ENCODE measurements around the gene C17orf75.

Gene C17orf75

GRCh38 chr17:32289471-32290070, 52.4 kb downstream of the C17orf75 start:
- POLR2A ChIA-PET = interaction anchor here (1.3 kb wide), 1 partner anchor 10 kb away, joined by 3 read pairs; no protein-coding TSS in a partner anchor
- DNase-seq (ENCODE audit: extremely low spot score) = no peak
- no peak for TF ChIP-seq FOXA1 (IDR thresholded peaks at IDR 0.05)
- TF ChIP-seq SP1 (IDR thresholded peaks at IDR 0.05) = no peak
- no peak for TF ChIP-seq FOXK2 (IDR thresholded peaks at IDR 0.05)
- no peak for TF ChIP-seq CTBP1 (IDR thresholded peaks at IDR 0.05; ENCODE audit: borderline replicate concordance)
- TF ChIP-seq TARDBP (IDR thresholded peaks at IDR 0.05) = no peak
- no peak for TF ChIP-seq LEF1 (IDR thresholded peaks at IDR 0.05; ENCODE audit: borderline replicate concordance)
- TF ChIP-seq ELF4 (IDR thresholded peaks at IDR 0.05) = no peak
- TF ChIP-seq, protein P1, sequence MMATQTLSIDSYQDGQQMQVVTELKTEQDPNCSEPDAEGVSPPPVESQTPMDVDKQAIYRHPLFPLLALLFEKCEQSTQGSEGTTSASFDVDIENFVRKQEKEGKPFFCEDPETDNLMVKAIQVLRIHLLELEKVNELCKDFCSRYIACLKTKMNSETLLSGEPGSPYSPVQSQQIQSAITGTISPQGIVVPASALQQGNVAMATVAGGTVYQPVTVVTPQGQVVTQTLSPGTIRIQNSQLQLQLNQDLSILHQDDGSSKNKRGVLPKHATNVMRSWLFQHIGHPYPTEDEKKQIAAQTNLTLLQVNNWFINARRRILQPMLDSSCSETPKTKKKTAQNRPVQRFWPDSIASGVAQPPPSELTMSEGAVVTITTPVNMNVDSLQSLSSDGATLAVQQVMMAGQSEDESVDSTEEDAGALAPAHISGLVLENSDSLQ (IDR thresholded peaks at IDR 0.05) = no peak
- TF ChIP-seq BHLHE40 (IDR thresholded peaks at IDR 0.05; ENCODE audit: borderline replicate concordance) = no peak
- no peak for TF ChIP-seq HDGF (IDR thresholded peaks at IDR 0.05; ENCODE audit: borderline replicate concordance)
- TF ChIP-seq ZNF384 (IDR thresholded peaks at IDR 0.05) = no peak
- TF ChIP-seq FOXM1 (IDR thresholded peaks at IDR 0.05; ENCODE audit: borderline replicate concordance) = no peak
- no peak for TF ChIP-seq ARNT (IDR thresholded peaks at IDR 0.05)
- no peak for TF ChIP-seq SUZ12 (IDR thresholded peaks at IDR 0.05)
- TF ChIP-seq NFRKB (IDR thresholded peaks at IDR 0.05) = no peak
- TF ChIP-seq L3MBTL2 (conservative IDR thresholded peaks at IDR 0.05) = no peak
- CTCF ChIA-PET = no interaction called here

- TF ChIP-seq NFRKB (IDR thresholded peaks at IDR 0.05) = no peak
- TF ChIP-seq CTBP1 (IDR thresholded peaks at IDR 0.05; ENCODE audit: borderline replicate concordance) = no peak
- TF ChIP-seq LEF1 (IDR thresholded peaks at IDR 0.05; ENCODE audit: borderline replicate concordance) = no peak
- TF ChIP-seq, protein P1 (IDR thresholded peaks at IDR 0.05) = no peak
- TF ChIP-seq SUZ12 (IDR thresholded peaks at IDR 0.05) = no peak
- TF ChIP-seq ZNF384 (IDR thresholded peaks at IDR 0.05) = no peak
- TF ChIP-seq ELF4 (IDR thresholded peaks at IDR 0.05) = no peak
- ChIA-PET CTCF (interaction anchor here (0.6 kb wide), 1 partner anchor 48 kb away, joined by 3 read pairs; no protein-coding TSS in a partner anchor), POLR2A (no interaction called here)
- no peak for DNase-seq (ENCODE audit: extremely low spot score)
Measured at GRCh38 chr17:32288615-32289014, 53.4 kb downstream of the C17orf75 start.

- TF ChIP-seq ZNF384 (IDR thresholded peaks at IDR 0.05) = no peak
- TF ChIP-seq CTBP1 (IDR thresholded peaks at IDR 0.05; ENCODE audit: borderline replicate concordance) = no peak
- TF ChIP-seq FOXA1 (IDR thresholded peaks at IDR 0.05) = no peak
- no peak for TF ChIP-seq BHLHE40 (IDR thresholded peaks at IDR 0.05; ENCODE audit: borderline replicate concordance)
- no peak for TF ChIP-seq SUZ12 (IDR thresholded peaks at IDR 0.05)
- TF ChIP-seq FOXM1 (IDR thresholded peaks at IDR 0.05; ENCODE audit: borderline replicate concordance) = no peak
- TF ChIP-seq, protein P1 (IDR thresholded peaks at IDR 0.05) = no peak
- no peak for TF ChIP-seq ARNT (IDR thresholded peaks at IDR 0.05)
- TF ChIP-seq FOXK2 (IDR thresholded peaks at IDR 0.05) = no peak
- no peak for TF ChIP-seq LEF1 (IDR thresholded peaks at IDR 0.05; ENCODE audit: borderline replicate concordance)
- no peak for TF ChIP-seq TARDBP (IDR thresholded peaks at IDR 0.05)
- TF ChIP-seq L3MBTL2 (conservative IDR thresholded peaks at IDR 0.05) = no peak
- no peak for TF ChIP-seq ELF4 (IDR thresholded peaks at IDR 0.05)
- no peak for TF ChIP-seq NFRKB (IDR thresholded peaks at IDR 0.05)
- TF ChIP-seq SP1 (IDR thresholded peaks at IDR 0.05) = no peak
- TF ChIP-seq HDGF (IDR thresholded peaks at IDR 0.05; ENCODE audit: borderline replicate concordance) = no peak
- CTCF ChIA-PET = interaction anchor here (0.6 kb wide), 1 partner anchor 48 kb away, joined by 3 read pairs; no protein-coding TSS in a partner anchor
- POLR2A ChIA-PET = interaction anchor here (0.9 kb wide), 1 partner anchor 22 kb away, joined by 3 read pairs; the partner anchor contains the start of gene RHBDL3
- no peak for DNase-seq (ENCODE audit: extremely low spot score)
Measured at GRCh38 chr17:32287804-32288511, 54.0 kb downstream of the C17orf75 start.

- TF ChIP-seq FOXM1 (IDR thresholded peaks at IDR 0.05; ENCODE audit: borderline replicate concordance) (no peak), HDGF (IDR thresholded peaks at IDR 0.05; ENCODE audit: borderline replicate concordance) (no peak), ZNF384 (IDR thresholded peaks at IDR 0.05) (no peak), FOXK2 (IDR thresholded peaks at IDR 0.05) (no peak), ARNT (IDR thresholded peaks at IDR 0.05) (no peak), BHLHE40 (IDR thresholded peaks at IDR 0.05; ENCODE audit: borderline replicate concordance) (no peak), NFRKB (IDR thresholded peaks at IDR 0.05) (no peak), SUZ12 (IDR thresholded peaks at IDR 0.05) (no peak), TARDBP (IDR thresholded peaks at IDR 0.05) (no peak), LEF1 (IDR thresholded peaks at IDR 0.05; ENCODE audit: borderline replicate concordance) (no peak), SP1 (IDR thresholded peaks at IDR 0.05) (no peak)
- TF ChIP-seq, protein P1 (IDR thresholded peaks at IDR 0.05) = no peak
- DNase-seq (ENCODE audit: extremely low spot score) = no peak
- ChIA-PET POLR2A (no interaction called here), CTCF (interaction anchor here (1.1 to 1.2 kb wide), 2 partner anchors 14 to 34 kb away, joined by 3 to 4 read pairs; no protein-coding TSS in a partner anchor)
Measured at GRCh38 chr17:32286518-32286900, 55.5 kb downstream of the C17orf75 start.
